HCT116 (cell line): ENCODE measurements around the gene EGFLAM. TPM values are rescaled to one million over a fixed set of nuclear protein-coding genes. Genes with fewer than 3 reads are reported as not detected.

Source experiments
- ATAC-seq: fragments of 200-7000 bp; cut with Tn5 transposase; 2 replicates; pipeline ENCODE4 v1.9.1; 2020; ENCODE audit warnings: mild to moderate bottlenecking, moderate library complexity
- BruUV-seq: library from RNA; stranded (reverse); fragments of 400-500 nt; replicated peaks from 2 replicates; lab custom pipeline; 2021; lab: Mats Ljungman, UMichigan
- CTCF ChIA-PET: fragments of 300-600 bp; sonication (Branson Sonifier 250); formaldehyde crosslinking; loops from one replicate; lab custom pipeline; 2021; ENCODE audit warnings: antibody characterized with exemption; lab: Charles Lee
- POLR2A ChIA-PET: fragments of 300-600, 350-600 bp; sonication (Branson Sonifier 250); formaldehyde crosslinking; loops from one replicate; lab custom pipeline; 2021; ENCODE audit warnings: antibody characterized with exemption; lab: Charles Lee
- RAD21 ChIA-PET, 2 experiments: fragments of 300-600 bp; sonication (Branson Sonifier 250); formaldehyde crosslinking; loops; one replicate each; lab custom pipeline; 2023; ENCODE audit warnings: low total read pairs in 2 of 2; ENCODE audit not compliant: uncharacterized antibody in 2 of 2, unreplicated experiment in 2 of 2, low non-redundant PET in 1 of 2; lab: Charles Lee
- DNase-seq: peaks from one replicate; pipeline ENCODE4 v3.0.0-alpha.2; 2010; ENCODE audit warnings: low read depth, low spot score
- H2AFZ ChIP-seq: fragments of 200-600 bp; shearing (Covaris generic), sonication (generic); 2 replicates; pipeline ENCODE4 v1.6.1; 2017; ENCODE audit warnings: low read depth, mixed run types, mixed read lengths, antibody characterized with exemption, low read length; ENCODE audit not compliant: poor library complexity, severe bottlenecking
- H3K27ac ChIP-seq: 2 replicates; pipeline ENCODE4 v1.5.1; 2012; ENCODE audit warnings: low read depth, low read length
- H3K27me3 ChIP-seq: fragments of 200-600 bp; sonication (generic); 2 replicates; pipeline ENCODE4 v1.6.1; 2016; ENCODE audit warnings: mixed run types, low read length, mixed read lengths; ENCODE audit not compliant: insufficient read depth
- H3K36me3 ChIP-seq, 2 experiments: fragments of 200-500 bp in 1 of 2; fragments of 200-600 bp in 1 of 2; sonication (Bioruptor generic) in 1 of 2; sonication (generic) in 1 of 2; 2 replicates each; pipeline versions ENCODE4 v1.5.1 to v1.6.1; 2014 to 2016; ENCODE audit warnings: low read length in 2 of 2, inconsistent platforms in 1 of 2, mixed read lengths in 1 of 2, mixed run types in 1 of 2; ENCODE audit not compliant: insufficient read depth in 2 of 2, control insufficient read depth in 1 of 2
- H3K4me1 ChIP-seq, 2 experiments: fragments of 200-600 bp in 1 of 2; sonication (generic) in 1 of 2; 2 replicates each; pipeline versions ENCODE4 v1.5.1 to v1.6.1; 2012 to 2017; ENCODE audit warnings: low read length in 2 of 2, inconsistent platforms in 1 of 2, mild to moderate bottlenecking in 1 of 2, mixed read lengths in 1 of 2, mixed run types in 1 of 2, moderate library complexity in 1 of 2; ENCODE audit not compliant: insufficient read depth in 2 of 2, control insufficient read depth in 1 of 2
- H3K4me2 ChIP-seq: fragments of 200-600 bp; sonication (generic); 2 replicates; pipeline ENCODE4 v1.6.1; 2017; ENCODE audit warnings: mixed run types, low read length, mixed read lengths
- H3K4me3 ChIP-seq, 2 experiments: fragments of 200-600 bp in 1 of 2; sonication (generic) in 1 of 2; replicated peaks in 1 of 2; 2 replicates each; pipeline ENCODE4 v1.5.1; 2011 to 2016; ENCODE audit warnings: low read length in 2 of 2, control low read depth in 1 of 2, low read depth in 1 of 2, mild to moderate bottlenecking in 1 of 2, mixed read lengths in 1 of 2, mixed run types in 1 of 2
- H3K79me2 ChIP-seq: fragments of 200-600 bp; sonication (generic); 2 replicates; pipeline ENCODE4 v1.6.1; 2017; ENCODE audit warnings: mild to moderate bottlenecking, mixed run types, low read length, moderate library complexity, mixed read lengths; ENCODE audit not compliant: insufficient read depth
- H3K9ac ChIP-seq: fragments of 200-600 bp; sonication (generic); 2 replicates; pipeline ENCODE4 v1.6.1; 2016; ENCODE audit warnings: low read length, mixed read lengths
- H3K9me2 ChIP-seq: fragments of 200-600 bp; sonication (generic), shearing (Covaris generic); 2 replicates; pipeline ENCODE4 v1.6.1; 2017; ENCODE audit warnings: mixed run types, mild to moderate bottlenecking, moderate library complexity; ENCODE audit not compliant: insufficient read depth
- H3K9me3 ChIP-seq, 2 experiments: fragments of 200-500 bp in 1 of 2; fragments of 200-600 bp in 1 of 2; sonication (Bioruptor generic) in 1 of 2; sonication (generic) in 1 of 2; 2 replicates each; pipeline ENCODE4 v1.6.1; 2014 to 2017; ENCODE audit warnings: low read length in 2 of 2, mixed read lengths in 2 of 2, inconsistent platforms in 1 of 2, low read depth in 1 of 2, mild to moderate bottlenecking in 1 of 2, mixed run types in 1 of 2, moderate library complexity in 1 of 2; ENCODE audit not compliant: control insufficient read depth in 1 of 2, insufficient read depth in 1 of 2
- H4K20me1 ChIP-seq: fragments of 200-600 bp; sonication (generic), shearing (Covaris generic); 2 replicates; pipeline ENCODE4 v1.6.1; 2017; ENCODE audit warnings: mixed run types, mild to moderate bottlenecking, moderate library complexity; ENCODE audit not compliant: insufficient read depth
- CEBPB ChIP-seq: IDR thresholded peaks from 2 replicates; pipeline ENCODE4 v1.6.1; 2012; ENCODE audit warnings: low read depth
- CTCF ChIP-seq, 3 experiments: fragments of 200-600 bp in 1 of 3; sonication (generic) in 1 of 3; IDR thresholded peaks in 2 of 3; conservative IDR thresholded peaks in 1 of 3; 2 replicates each; pipeline ENCODE4 v1.5.1; 2012 to 2017; ENCODE audit warnings: low read depth in 2 of 3, low read length in 2 of 3, antibody characterized with exemption in 1 of 3, borderline replicate concordance in 1 of 3, control low read depth in 1 of 3, mild to moderate bottlenecking in 1 of 3, mixed read lengths in 1 of 3, mixed run types in 1 of 3, moderate library complexity in 1 of 3; ENCODE audit not compliant: insufficient read depth in 1 of 3
- ELF1 ChIP-seq: IDR thresholded peaks from 2 replicates; pipeline ENCODE4 v1.6.1; 2012; ENCODE audit warnings: low read depth, borderline replicate concordance
- EZH2 ChIP-seq: fragments of 200-600 bp; sonication (generic); IDR thresholded peaks from 2 replicates; pipeline ENCODE4 v1.6.1; 2017; ENCODE audit warnings: antibody characterized with exemption, mixed run types
- EZH2phosphoT487 ChIP-seq: fragments of 200-600 bp; IDR thresholded peaks from 2 replicates; pipeline ENCODE4 v1.6.1; 2018; ENCODE audit warnings: antibody characterized with exemption, borderline replicate concordance
- FOSL1 ChIP-seq: IDR thresholded peaks from 2 replicates; pipeline ENCODE4 v1.6.1; 2012; ENCODE audit warnings: low read depth
- JUND ChIP-seq: IDR thresholded peaks from 2 replicates; pipeline ENCODE4 v1.6.1; 2012
- MAX ChIP-seq: IDR thresholded peaks from 2 replicates; pipeline ENCODE4 v1.6.1; 2012
- SIN3A ChIP-seq: IDR thresholded peaks from 2 replicates; pipeline ENCODE4 v1.6.1; 2012; ENCODE audit warnings: low read depth
- SRF ChIP-seq: IDR thresholded peaks from 2 replicates; pipeline ENCODE4 v1.6.1; 2012; ENCODE audit warnings: low read depth
- TCF7L2 ChIP-seq: IDR thresholded peaks from 2 replicates; pipeline ENCODE4 v1.7.0; 2011; ENCODE audit warnings: borderline replicate concordance, inconsistent platforms; ENCODE audit not compliant: insufficient read depth, insufficient read length; ENCODE audit errors: extremely low read depth
- YY1 ChIP-seq: IDR thresholded peaks from 2 replicates; pipeline ENCODE4 v1.6.1; 2011; ENCODE audit warnings: low read length, low read depth, moderate library complexity, mild to moderate bottlenecking; ENCODE audit not compliant: insufficient replicate concordance; ENCODE audit errors: extremely low read depth
- ZBTB33 ChIP-seq: IDR thresholded peaks from 2 replicates; pipeline ENCODE4 v1.6.1; 2011; ENCODE audit warnings: mild to moderate bottlenecking, low read length, moderate library complexity; ENCODE audit not compliant: insufficient replicate concordance; ENCODE audit errors: extremely low read depth
- ZFX ChIP-seq: fragments of 450-650 bp; IDR thresholded peaks from 2 replicates; pipeline ENCODE4 v1.6.1; 2017
- ZNF274 ChIP-seq: fragments of 200-500 bp; sonication (Bioruptor generic); IDR thresholded peaks from 2 replicates; pipeline ENCODE4 v1.6.1; 2014; ENCODE audit warnings: mild to moderate bottlenecking, low read depth, low read length, inconsistent platforms
- intact Hi-C: fragments of 100-400 bp; cut with micrococcal nuclease; formaldehyde crosslinking; loops from 2 replicates; pipeline ENCODE4 v1.10.0; 2022
- total RNA-seq: library from RNA; stranded (reverse); gene quantifications from one replicate; pipeline ENCODE4 v1.2.1, GENCODE V29; 2021; ENCODE audit not compliant: unreplicated experiment
- TF ChIP-seq, protein P1 (sequence below): IDR thresholded peaks from 2 replicates; pipeline ENCODE4 v1.6.1; 2012; ENCODE audit warnings: low read depth
- TF ChIP-seq, protein P2 (sequence below): IDR thresholded peaks from 2 replicates; pipeline ENCODE4 v1.6.1; 2012

EGFLAM gene
- total RNA-seq, 1 experiment from 2014 or later = not detected

- no peaks in the 10 kb centered on the region for H3K9me2 ChIP-seq
- ChIA-PET CTCF (no interaction called here), POLR2A (no interaction called here), RAD21 (no interaction called here)
- no peak for DNase-seq
- no peaks in the 10 kb centered on the region for H3K9me3 ChIP-seq
- no peaks in the 10 kb centered on the region for H4K20me1 ChIP-seq
- H3K4me2 ChIP-seq = no peak overlapping the region
- no TSS peak for BruUV-seq
- no peak overlapping the region for H3K27ac ChIP-seq
- H3K79me2 ChIP-seq = no peaks in the 10 kb centered on the region
- intact Hi-C loops = no loop called here
- H3K4me3 ChIP-seq = no peak overlapping the region
- TF ChIP-seq ZFX (no peak), YY1 (no peak), ELF1 (no peak), ZBTB33 (no peak), FOSL1 (no peak), ZNF274 (no peak), SRF (no peak), JUND (no peak), TCF7L2 (no peak), CTCF (IDR thresholded peaks at IDR 0.05 in 2 of 3, conservative IDR thresholded peaks at IDR 0.05 in 1 of 3; ENCODE audit: borderline replicate concordance in 1 of 3, insufficient read depth in 1 of 3, low read depth in 2 of 3, low read length in 2 of 3) (no peak), EZH2phosphoT487 (no peak), CEBPB (no peak), SIN3A (no peak), MAX (no peak), EZH2 (no peak)
- TF ChIP-seq, protein P1, sequence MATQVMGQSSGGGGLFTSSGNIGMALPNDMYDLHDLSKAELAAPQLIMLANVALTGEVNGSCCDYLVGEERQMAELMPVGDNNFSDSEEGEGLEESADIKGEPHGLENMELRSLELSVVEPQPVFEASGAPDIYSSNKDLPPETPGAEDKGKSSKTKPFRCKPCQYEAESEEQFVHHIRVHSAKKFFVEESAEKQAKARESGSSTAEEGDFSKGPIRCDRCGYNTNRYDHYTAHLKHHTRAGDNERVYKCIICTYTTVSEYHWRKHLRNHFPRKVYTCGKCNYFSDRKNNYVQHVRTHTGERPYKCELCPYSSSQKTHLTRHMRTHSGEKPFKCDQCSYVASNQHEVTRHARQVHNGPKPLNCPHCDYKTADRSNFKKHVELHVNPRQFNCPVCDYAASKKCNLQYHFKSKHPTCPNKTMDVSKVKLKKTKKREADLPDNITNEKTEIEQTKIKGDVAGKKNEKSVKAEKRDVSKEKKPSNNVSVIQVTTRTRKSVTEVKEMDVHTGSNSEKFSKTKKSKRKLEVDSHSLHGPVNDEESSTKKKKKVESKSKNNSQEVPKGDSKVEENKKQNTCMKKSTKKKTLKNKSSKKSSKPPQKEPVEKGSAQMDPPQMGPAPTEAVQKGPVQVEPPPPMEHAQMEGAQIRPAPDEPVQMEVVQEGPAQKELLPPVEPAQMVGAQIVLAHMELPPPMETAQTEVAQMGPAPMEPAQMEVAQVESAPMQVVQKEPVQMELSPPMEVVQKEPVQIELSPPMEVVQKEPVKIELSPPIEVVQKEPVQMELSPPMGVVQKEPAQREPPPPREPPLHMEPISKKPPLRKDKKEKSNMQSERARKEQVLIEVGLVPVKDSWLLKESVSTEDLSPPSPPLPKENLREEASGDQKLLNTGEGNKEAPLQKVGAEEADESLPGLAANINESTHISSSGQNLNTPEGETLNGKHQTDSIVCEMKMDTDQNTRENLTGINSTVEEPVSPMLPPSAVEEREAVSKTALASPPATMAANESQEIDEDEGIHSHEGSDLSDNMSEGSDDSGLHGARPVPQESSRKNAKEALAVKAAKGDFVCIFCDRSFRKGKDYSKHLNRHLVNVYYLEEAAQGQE = no peak
- TF ChIP-seq, protein P2, sequence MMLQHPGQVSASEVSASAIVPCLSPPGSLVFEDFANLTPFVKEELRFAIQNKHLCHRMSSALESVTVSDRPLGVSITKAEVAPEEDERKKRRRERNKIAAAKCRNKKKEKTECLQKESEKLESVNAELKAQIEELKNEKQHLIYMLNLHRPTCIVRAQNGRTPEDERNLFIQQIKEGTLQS = no peak
- H3K27me3 ChIP-seq = no peaks in the 10 kb centered on the region
- no peak for ATAC-seq
- H3K36me3 ChIP-seq = no peaks in the 10 kb centered on the region
- no peak overlapping the region for H2AFZ ChIP-seq
- peaks cover 0 to 3% of the 10 kb centered on the region in 2 experiments; a peak in 1 of 4 replicates for H3K4me1 ChIP-seq
- no peak overlapping the region for H3K9ac ChIP-seq
Observed at GRCh38 chr5:38509185-38509584, 250.8 kb downstream of the EGFLAM start.
